Epithelial cell of umbilical artery (primary cell): ENCODE measurements around the gene CABCOCO1. TPM values are rescaled to one million over a fixed set of nuclear protein-coding genes. Genes with fewer than 3 reads are reported as not detected.

Experiments
- total RNA-seq: library from RNA; depleted of rRNA; stranded (reverse); fragments of >200 nt; gene quantifications from 2 replicates; pipeline ENCODE4 v1.2.3, GENCODE V29; 2014

The CABCOCO1 gene
- total RNA-seq = 0.97 TPM in 1 of 2 replicates, not detected in the other

GRCh38 chr10:61662794-61663259, at the start of gene CABCOCO1:
TSS of gene CABCOCO1 (plus strand) at chr10:61662929. CDS start at chr10:61662973, 44 bp downstream.

Other genes starting within 250 kb of the CABCOCO1 start
- 2.0 and 3.6 TPM in 2 replicates for gene TMEM26, start 209.5 kb upstream of the CABCOCO1 start, total RNA-seq
- 1.3 and 8.1 TPM in 2 replicates for gene ARID5B, start 238.8 kb downstream of the CABCOCO1 start, total RNA-seq